ENCODE measurements around the gene NACC1.

DNA sequence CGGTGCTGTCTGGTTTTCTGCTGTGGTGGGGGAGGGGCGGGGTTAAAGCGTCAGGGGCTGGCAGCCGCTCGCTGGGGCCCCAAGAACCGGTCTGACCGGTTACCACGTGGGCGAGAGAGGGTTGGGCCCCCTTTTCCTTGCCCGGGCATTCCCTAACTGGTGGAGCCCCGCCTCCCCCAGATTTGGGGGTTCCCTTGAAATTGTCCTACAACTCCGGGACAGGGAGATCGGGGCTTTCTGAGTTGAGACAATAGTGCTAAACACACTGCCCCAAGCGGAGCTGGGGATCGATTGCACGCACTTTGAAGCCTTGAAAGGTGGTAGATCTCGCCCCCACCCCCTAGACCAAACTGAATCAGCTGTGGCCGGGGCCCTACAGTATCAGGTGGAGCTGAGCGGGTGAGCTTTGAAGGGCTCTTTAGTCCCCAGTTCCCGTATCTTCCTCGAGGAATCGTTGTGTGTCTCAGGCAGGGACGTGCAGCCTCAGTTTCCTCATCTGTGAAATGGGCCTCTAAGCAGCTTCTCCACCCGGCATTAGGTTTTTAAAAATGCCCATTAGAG lies 36.9 kb downstream of the NACC1 start:
- TF ChIP-seq, protein P1, sequence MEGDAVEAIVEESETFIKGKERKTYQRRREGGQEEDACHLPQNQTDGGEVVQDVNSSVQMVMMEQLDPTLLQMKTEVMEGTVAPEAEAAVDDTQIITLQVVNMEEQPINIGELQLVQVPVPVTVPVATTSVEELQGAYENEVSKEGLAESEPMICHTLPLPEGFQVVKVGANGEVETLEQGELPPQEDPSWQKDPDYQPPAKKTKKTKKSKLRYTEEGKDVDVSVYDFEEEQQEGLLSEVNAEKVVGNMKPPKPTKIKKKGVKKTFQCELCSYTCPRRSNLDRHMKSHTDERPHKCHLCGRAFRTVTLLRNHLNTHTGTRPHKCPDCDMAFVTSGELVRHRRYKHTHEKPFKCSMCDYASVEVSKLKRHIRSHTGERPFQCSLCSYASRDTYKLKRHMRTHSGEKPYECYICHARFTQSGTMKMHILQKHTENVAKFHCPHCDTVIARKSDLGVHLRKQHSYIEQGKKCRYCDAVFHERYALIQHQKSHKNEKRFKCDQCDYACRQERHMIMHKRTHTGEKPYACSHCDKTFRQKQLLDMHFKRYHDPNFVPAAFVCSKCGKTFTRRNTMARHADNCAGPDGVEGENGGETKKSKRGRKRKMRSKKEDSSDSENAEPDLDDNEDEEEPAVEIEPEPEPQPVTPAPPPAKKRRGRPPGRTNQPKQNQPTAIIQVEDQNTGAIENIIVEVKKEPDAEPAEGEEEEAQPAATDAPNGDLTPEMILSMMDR (IDR thresholded peaks at IDR 0.05) = peak in 2 of 12 donors; percentile 15 to 22
- no peak for TF ChIP-seq POLR2A (IDR thresholded peaks at IDR 0.05)

Data from heart left ventricle (tissue), 13 donors.